ENCODE results near the gene MICU2.

Gene MICU2

DNA sequence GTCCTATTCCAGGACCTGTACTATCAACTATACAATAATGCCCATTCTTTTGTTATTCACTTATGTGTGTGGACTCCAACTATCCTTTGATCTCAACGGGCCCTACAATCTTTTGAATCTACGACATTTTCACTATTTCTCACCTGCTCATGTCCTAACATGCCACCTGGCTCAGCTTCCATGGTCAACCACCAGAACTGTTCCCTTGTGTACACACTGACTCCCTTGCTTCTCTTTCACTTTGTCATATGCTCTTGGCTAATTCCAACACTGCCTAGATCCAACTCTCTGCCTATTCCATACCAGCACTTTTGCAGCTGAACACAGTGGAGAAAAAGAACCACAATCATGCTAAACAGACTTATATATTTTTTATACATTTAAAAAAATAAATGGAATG, 53.1 kb downstream of the MICU2 start:
- Histone ChIP-seq H2AFZ (ENCODE audit: low read depth, low read length) (no peak overlapping the region), H3K4me1 (ENCODE audit: low read length) (no peaks in the 10 kb centered on the region), H3K27me3 (ENCODE audit: low read depth, low read length) (no peaks in the 10 kb centered on the region), H3K4me2 (ENCODE audit: low read length) (no peak overlapping the region), H3K9me3 (ENCODE audit: insufficient read depth, low read length) (no peaks in the 10 kb centered on the region), H4K20me1 (ENCODE audit: insufficient read depth, low read length) (peaks cover 6% of the 10 kb centered on the region; the same call in 1 of the 2 replicates), H3K9ac (ENCODE audit: low read length) (no peak overlapping the region), H3K4me3 (ENCODE audit: low read length) (no peak overlapping the region), H3K79me2 (ENCODE audit: low read length) (no peaks in the 10 kb centered on the region), H3K27ac (ENCODE audit: low read length) (no peak overlapping the region), H3K36me3 (replicated peaks; ENCODE audit: low read depth, low read length) (no peaks in the 10 kb centered on the region)
- TF ChIP-seq, protein P1, sequence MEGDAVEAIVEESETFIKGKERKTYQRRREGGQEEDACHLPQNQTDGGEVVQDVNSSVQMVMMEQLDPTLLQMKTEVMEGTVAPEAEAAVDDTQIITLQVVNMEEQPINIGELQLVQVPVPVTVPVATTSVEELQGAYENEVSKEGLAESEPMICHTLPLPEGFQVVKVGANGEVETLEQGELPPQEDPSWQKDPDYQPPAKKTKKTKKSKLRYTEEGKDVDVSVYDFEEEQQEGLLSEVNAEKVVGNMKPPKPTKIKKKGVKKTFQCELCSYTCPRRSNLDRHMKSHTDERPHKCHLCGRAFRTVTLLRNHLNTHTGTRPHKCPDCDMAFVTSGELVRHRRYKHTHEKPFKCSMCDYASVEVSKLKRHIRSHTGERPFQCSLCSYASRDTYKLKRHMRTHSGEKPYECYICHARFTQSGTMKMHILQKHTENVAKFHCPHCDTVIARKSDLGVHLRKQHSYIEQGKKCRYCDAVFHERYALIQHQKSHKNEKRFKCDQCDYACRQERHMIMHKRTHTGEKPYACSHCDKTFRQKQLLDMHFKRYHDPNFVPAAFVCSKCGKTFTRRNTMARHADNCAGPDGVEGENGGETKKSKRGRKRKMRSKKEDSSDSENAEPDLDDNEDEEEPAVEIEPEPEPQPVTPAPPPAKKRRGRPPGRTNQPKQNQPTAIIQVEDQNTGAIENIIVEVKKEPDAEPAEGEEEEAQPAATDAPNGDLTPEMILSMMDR (IDR thresholded peaks at IDR 0.05; ENCODE audit: low read depth, low read length) = no peak
- TF ChIP-seq EZH2phosphoT487 (IDR thresholded peaks at IDR 0.05; ENCODE audit: low read depth) = no peak

DNA sequence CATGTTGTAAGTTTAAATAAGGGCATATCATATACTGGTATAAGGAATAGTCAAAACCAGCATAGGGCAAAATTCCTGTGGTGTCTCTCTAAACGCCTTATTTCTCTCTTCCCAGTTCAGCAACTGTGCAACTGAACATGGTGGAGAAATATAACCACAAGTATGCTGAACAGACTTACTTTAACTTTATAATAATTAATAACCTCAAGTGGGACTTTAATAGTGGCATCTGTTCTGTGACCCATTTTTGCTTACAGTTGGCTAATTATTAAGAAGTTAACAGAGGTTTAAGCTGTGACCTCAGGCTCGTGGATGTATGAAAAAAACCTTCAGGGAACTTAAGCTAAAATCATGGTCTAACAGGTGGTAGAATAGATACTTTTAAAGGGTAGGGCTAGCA, 54.3 kb downstream of the MICU2 start:
- Histone ChIP-seq H4K20me1 (ENCODE audit: insufficient read depth, low read length) (peaks cover 6% of the 10 kb centered on the region; the same call in 1 of the 2 replicates), H3K36me3 (replicated peaks; ENCODE audit: low read depth, low read length) (no peaks in the 10 kb centered on the region), H3K9me3 (ENCODE audit: insufficient read depth, low read length) (no peaks in the 10 kb centered on the region), H3K4me3 (ENCODE audit: low read length) (no peak overlapping the region), H2AFZ (ENCODE audit: low read depth, low read length) (no peak overlapping the region), H3K27me3 (ENCODE audit: low read depth, low read length) (no peaks in the 10 kb centered on the region), H3K4me2 (ENCODE audit: low read length) (no peak overlapping the region), H3K4me1 (ENCODE audit: low read length) (no peaks in the 10 kb centered on the region), H3K9ac (ENCODE audit: low read length) (no peak overlapping the region), H3K79me2 (ENCODE audit: low read length) (no peaks in the 10 kb centered on the region), H3K27ac (ENCODE audit: low read length) (no peak overlapping the region)
- TF ChIP-seq, protein P1 (IDR thresholded peaks at IDR 0.05; ENCODE audit: low read depth, low read length) = no peak
- TF ChIP-seq EZH2phosphoT487 (IDR thresholded peaks at IDR 0.05; ENCODE audit: low read depth) = no peak

DNA sequence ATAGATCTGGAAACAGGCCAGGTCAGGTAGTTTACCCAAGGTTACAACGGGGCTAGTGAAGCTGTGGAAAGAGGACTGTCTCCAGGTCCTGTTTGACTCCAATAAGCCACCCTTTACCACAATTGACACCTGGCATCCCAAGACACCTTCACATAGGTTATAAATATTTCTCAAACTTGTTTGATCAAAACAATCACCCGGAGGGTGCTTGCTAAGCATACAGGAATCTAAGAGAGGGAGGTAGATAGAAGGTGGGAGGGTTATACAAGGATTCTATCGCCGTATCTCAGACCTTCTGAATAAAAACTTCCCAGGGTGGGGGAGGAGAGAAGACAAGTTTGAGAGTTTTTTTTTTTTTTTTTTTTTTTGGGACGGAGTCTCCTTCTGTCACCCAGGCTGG, 55.4 kb downstream of the MICU2 start:
- Histone ChIP-seq H3K9me3 (ENCODE audit: insufficient read depth, low read length) (no peaks in the 10 kb centered on the region), H3K79me2 (ENCODE audit: low read length) (0 out of 2 replicates have a peak, but pooled peaks cover 4% of the 10 kb centered on the region), H3K4me2 (ENCODE audit: low read length) (no peak overlapping the region), H3K36me3 (replicated peaks; ENCODE audit: low read depth, low read length) (no peaks in the 10 kb centered on the region), H3K4me1 (ENCODE audit: low read length) (no peaks in the 10 kb centered on the region), H3K27ac (ENCODE audit: low read length) (no peak overlapping the region), H2AFZ (ENCODE audit: low read depth, low read length) (no peak overlapping the region), H3K4me3 (ENCODE audit: low read length) (no peak overlapping the region), H3K9ac (ENCODE audit: low read length) (no peak overlapping the region), H3K27me3 (ENCODE audit: low read depth, low read length) (no peaks in the 10 kb centered on the region), H4K20me1 (ENCODE audit: insufficient read depth, low read length) (peaks cover 6% of the 10 kb centered on the region; the same call in 1 of the 2 replicates)
- TF ChIP-seq EZH2phosphoT487 (IDR thresholded peaks at IDR 0.05; ENCODE audit: low read depth) = no peak
- TF ChIP-seq, protein P1 (IDR thresholded peaks at IDR 0.05; ENCODE audit: low read depth, low read length) = no peak

DNA sequence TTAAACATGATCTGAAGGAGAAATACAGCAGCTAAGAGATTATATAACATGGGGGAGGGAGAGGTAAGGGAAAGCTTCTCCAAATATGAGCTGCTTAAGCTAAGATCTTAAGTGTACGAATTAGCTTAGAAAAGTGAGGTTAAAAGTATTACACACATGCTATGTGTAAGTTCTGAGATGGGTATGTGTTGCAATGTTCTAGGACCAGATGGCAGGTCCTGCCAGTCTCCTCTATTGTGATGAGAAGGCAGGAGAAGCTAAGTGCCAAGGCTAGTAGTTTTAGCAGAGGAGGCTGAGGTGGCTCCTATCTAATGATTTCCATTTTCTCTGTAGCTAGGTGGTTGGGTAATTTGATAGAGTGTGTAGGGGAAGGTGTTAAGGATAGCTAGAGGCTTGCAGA, 57.6 kb downstream of the MICU2 start:
- no peak overlapping the region for H3K9ac ChIP-seq (ENCODE audit: low read length)
- no peak overlapping the region for H3K4me3 ChIP-seq (ENCODE audit: low read length)
- no peaks in the 10 kb centered on the region for H3K27me3 ChIP-seq (ENCODE audit: low read depth, low read length)
- peaks cover 6% of the 10 kb centered on the region; the same call in 1 of the 2 replicates for H4K20me1 ChIP-seq (ENCODE audit: insufficient read depth, low read length)
- 0 out of 2 replicates have a peak, but pooled peaks cover 4% of the 10 kb centered on the region for H3K79me2 ChIP-seq (ENCODE audit: low read length)
- H3K27ac ChIP-seq (ENCODE audit: low read length) = no peak overlapping the region
- H3K4me1 ChIP-seq (ENCODE audit: low read length) = peaks cover 4% of the 10 kb centered on the region; the same call in 1 of the 2 replicates
- H3K4me2 ChIP-seq (ENCODE audit: low read length) = no peak overlapping the region
- no peak for TF ChIP-seq EZH2phosphoT487 (IDR thresholded peaks at IDR 0.05; ENCODE audit: low read depth)
- TF ChIP-seq, protein P1 (IDR thresholded peaks at IDR 0.05; ENCODE audit: low read depth, low read length) = no peak
- no peaks in the 10 kb centered on the region for H3K9me3 ChIP-seq (ENCODE audit: insufficient read depth, low read length)
- H2AFZ ChIP-seq (ENCODE audit: low read depth, low read length) = no peak overlapping the region
- no peaks in the 10 kb centered on the region for H3K36me3 ChIP-seq (replicated peaks; ENCODE audit: low read depth, low read length)
